Keratinocyte (primary cell): ENCODE measurements around the gene RPTN. TPM values are rescaled to one million over a fixed set of nuclear protein-coding genes. Genes with fewer than 3 reads are reported as not detected.

Source experiments
- DNase-seq: peaks from one replicate; pipeline ENCODE4 v3.0.0-alpha.2; 2011; ENCODE audit warnings: low read depth, missing footprints, low spot score
- FAIRE-seq: peaks from 2 replicates; lab custom pipeline; 2011; peaks lifted over from hg19 to GRCh38; lab: Jason Lieb, UNC
- H2AFZ ChIP-seq: 2 replicates; pipeline ENCODE4 v1.6.0; 2012; ENCODE audit warnings: low read length, control low read depth, inconsistent platforms; ENCODE audit not compliant: control insufficient read depth
- H3K27ac ChIP-seq: 2 replicates; pipeline ENCODE4 v1.5.1; 2011; ENCODE audit warnings: low read length; ENCODE audit not compliant: control insufficient read depth, insufficient read depth
- H3K27me3 ChIP-seq: 3 replicates; pipeline ENCODE4 v1.6.0; 2011; ENCODE audit warnings: low read length; ENCODE audit not compliant: control insufficient read depth, insufficient read depth; ENCODE audit errors: extremely low read depth
- H3K36me3 ChIP-seq, 2 experiments: 2 replicates in 1 of 2; 3 replicates in 1 of 2; pipeline ENCODE4 v1.5.1; 2011; ENCODE audit warnings: low read length in 2 of 2, mild to moderate bottlenecking in 1 of 2; ENCODE audit not compliant: control insufficient read depth in 2 of 2, insufficient read depth in 2 of 2; ENCODE audit errors: extremely low read depth in 1 of 2
- H3K4me1 ChIP-seq: 3 replicates; pipeline ENCODE4 v1.5.1; 2011; ENCODE audit warnings: low read length; ENCODE audit not compliant: control insufficient read depth, insufficient read depth; ENCODE audit errors: extremely low read depth
- H3K4me2 ChIP-seq: 3 replicates; pipeline ENCODE4 v1.6.0; 2011; ENCODE audit warnings: low read depth, low read length; ENCODE audit not compliant: control insufficient read depth, insufficient read depth; ENCODE audit errors: extremely low read depth
- H3K4me3 ChIP-seq, 3 experiments: fragments of 200-600 bp in 1 of 3; sonication (generic) in 1 of 3; 2 replicates in 2 of 3; 3 replicates in 1 of 3; pipeline ENCODE4 v1.5.1; 2011 to 2016; ENCODE audit warnings: low read length in 3 of 3, mild to moderate bottlenecking in 3 of 3, control low read depth in 2 of 3, inconsistent platforms in 1 of 3, low read depth in 1 of 3, mixed read lengths in 1 of 3, mixed run types in 1 of 3, moderate library complexity in 1 of 3; ENCODE audit not compliant: control insufficient read depth in 2 of 3, insufficient read depth in 2 of 3; ENCODE audit errors: extremely low read depth in 1 of 3
- H3K79me2 ChIP-seq: 2 replicates; pipeline ENCODE4 v1.6.0; 2012; ENCODE audit warnings: low read length; ENCODE audit not compliant: control insufficient read depth, insufficient read depth
- H3K9ac ChIP-seq: 3 replicates; pipeline ENCODE4 v1.6.0; 2011; ENCODE audit warnings: low read length; ENCODE audit not compliant: control insufficient read depth, insufficient read depth; ENCODE audit errors: extremely low read depth
- H3K9me1 ChIP-seq: 3 replicates; pipeline ENCODE4 v1.6.0; 2011; ENCODE audit warnings: low read length; ENCODE audit not compliant: control insufficient read depth, insufficient read depth; ENCODE audit errors: extremely low read depth
- H3K9me3 ChIP-seq: 2 replicates; pipeline ENCODE4 v1.5.1; 2012; ENCODE audit warnings: low read depth, low read length; ENCODE audit not compliant: control insufficient read depth
- H4K20me1 ChIP-seq: 3 replicates; pipeline ENCODE4 v1.6.0; 2011; ENCODE audit warnings: low read length; ENCODE audit not compliant: control insufficient read depth, insufficient read depth; ENCODE audit errors: extremely low read depth
- CTCF ChIP-seq, 3 experiments: IDR thresholded peaks in 1 of 3; conservative IDR thresholded peaks in 1 of 3; optimal IDR thresholded peaks in 1 of 3; 2 replicates in 2 of 3; 3 replicates in 1 of 3; pipeline versions ENCODE3 to v1.5.1; 2011; ENCODE audit warnings: low read length in 3 of 3, mild to moderate bottlenecking in 3 of 3, moderate library complexity in 2 of 3, control low read depth in 1 of 3, inconsistent platforms in 1 of 3; ENCODE audit not compliant: insufficient read depth in 2 of 3; ENCODE audit errors: extremely low read depth in 1 of 3
- EZH2 ChIP-seq: IDR thresholded peaks from one replicate; pipeline ENCODE4 v1.6.1; 2012; ENCODE audit warnings: inconsistent platforms, mild to moderate bottlenecking, low read length, moderate library complexity
- dilution Hi-C: fragments of 300-500 bp; cut with MboI; formaldehyde crosslinking; loops from one replicate; pipeline ENCODE4 v1.7.0; 2020; ENCODE audit warnings: low sequenced_read_pairs; ENCODE audit not compliant: extremely low pct_ligation_motif_present
- polyA plus RNA-seq, 5 experiments: library from polyadenylated mRNA; depleted of rRNA in 3 of 5; stranded (reverse) in 3 of 5; stranded (forward) in 1 of 5; unstranded in 1 of 5; fragments of >200 nt; gene quantifications; 1 replicate in 1 of 5; 2 replicates in 3 of 5; 3 replicates in 1 of 5; pipeline versions ENCODE4 v1.2.1 to v1.2.3, GENCODE V29; 2011 to 2012; ENCODE audit warnings: missing spikeins in 2 of 5, low read depth in 1 of 5, low replicate concordance in 1 of 5

The RPTN gene
- polyA plus RNA-seq, 1 donor (not counting 4 experiments of a cell fraction or from before 2014, with no cell fraction given) = 0.64 TPM

GRCh38 chr1:152148981-152149380, 10.0 kb downstream of the RPTN start:
- DNase-seq = no peak
- no peaks in the 10 kb centered on the region for H3K36me3 ChIP-seq
- no peaks in the 10 kb centered on the region for H3K9me1 ChIP-seq
- H3K27me3 ChIP-seq = no peaks in the 10 kb centered on the region
- H3K4me1 ChIP-seq = no peaks in the 10 kb centered on the region
- peaks cover 8% of the 10 kb centered on the region for H3K9me3 ChIP-seq
- H3K4me2 ChIP-seq = no peak overlapping the region
- no peak overlapping the region for H2AFZ ChIP-seq
- no peaks in the 10 kb centered on the region for H4K20me1 ChIP-seq
- H3K4me3 ChIP-seq = no peak overlapping the region
- peak; percentile 34 for FAIRE-seq
- dilution Hi-C loops = no loop called here
- no peak overlapping the region for H3K9ac ChIP-seq
- H3K79me2 ChIP-seq = no peaks in the 10 kb centered on the region
- TF ChIP-seq EZH2 = no peak
- no peak for TF ChIP-seq CTCF (optimal IDR thresholded peaks at IDR 0.05 in 1 of 3, IDR thresholded peaks at IDR 0.05 in 1 of 3, conservative IDR thresholded peaks at IDR 0.05 in 1 of 3; ENCODE audit: extremely low read depth in 1 of 3, insufficient read depth in 2 of 3, low read length in 3 of 3)
- no peak overlapping the region for H3K27ac ChIP-seq

DNA sequence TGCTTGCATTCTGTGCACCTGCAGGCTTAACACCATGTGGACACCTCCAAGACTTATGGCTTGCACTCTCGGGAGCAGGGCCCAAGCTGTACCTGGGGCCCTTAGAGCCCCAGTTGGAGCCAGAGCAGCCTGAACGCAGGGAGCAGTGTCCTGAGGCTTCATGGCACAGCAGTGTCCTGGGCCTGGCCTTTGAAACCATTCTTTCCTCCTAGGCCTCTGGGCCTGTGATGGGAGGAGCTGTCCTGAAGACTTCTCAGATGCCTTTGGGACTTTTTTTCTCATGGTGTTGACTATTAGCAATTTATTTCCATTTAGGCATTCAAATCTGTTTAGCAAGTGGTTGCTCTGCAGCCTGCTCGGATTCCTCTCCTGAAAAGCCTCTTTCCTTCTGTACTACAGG, 11.0 kb downstream of the RPTN start:
- DNase-seq = no peak
- TF ChIP-seq CTCF (optimal IDR thresholded peaks at IDR 0.05 in 1 of 3, IDR thresholded peaks at IDR 0.05 in 1 of 3, conservative IDR thresholded peaks at IDR 0.05 in 1 of 3; ENCODE audit: extremely low read depth in 1 of 3, insufficient read depth in 2 of 3, low read length in 3 of 3) (no peak), EZH2 (no peak)

More for the DNA sequence above, 11.0 kb downstream of the RPTN start:
- Histone ChIP-seq H4K20me1 (no peaks in the 10 kb centered on the region), H3K36me3 (no peaks in the 10 kb centered on the region), H3K4me3 (no peak overlapping the region), H3K79me2 (no peaks in the 10 kb centered on the region), H3K27me3 (no peaks in the 10 kb centered on the region), H3K9ac (no peak overlapping the region), H3K27ac (no peak overlapping the region), H2AFZ (no peak overlapping the region), H3K4me2 (no peak overlapping the region), H3K9me1 (no peaks in the 10 kb centered on the region), H3K9me3 (peaks cover 8% of the 10 kb centered on the region), H3K4me1 (peaks cover 5% of the 10 kb centered on the region)
- dilution Hi-C loops = no loop called here
- FAIRE-seq = no peak
